SK-N-SH (cell line): ENCODE measurements around the gene TBX2.
"Not testable (repeated sequence)": the region's sequence is repeated elsewhere in the genome, so short reads cannot be mapped to it uniquely, and the experiment has no call there.

Experiments used
- CTCF ChIP-seq: fragments of 200-600 bp; sonication (generic); IDR thresholded peaks from 2 replicates; pipeline ENCODE4 v1.6.1; 2017; ENCODE audit warnings: antibody characterized with exemption, mild to moderate bottlenecking, moderate library complexity
- JUND ChIP-seq: IDR thresholded peaks from 2 replicates; pipeline ENCODE4 v1.4.0; 2012
- MAX ChIP-seq: IDR thresholded peaks from 2 replicates; pipeline ENCODE4 v1.4.0; 2012; ENCODE audit warnings: low read depth
- USF2 ChIP-seq: fragments of 150-350 bp; IDR thresholded peaks from 2 replicates; pipeline ENCODE4 v1.6.1; 2017; ENCODE audit warnings: antibody characterized with exemption, low read length, low read depth, borderline replicate concordance
- YY1 ChIP-seq: IDR thresholded peaks from 2 replicates; pipeline ENCODE4 v1.4.0; 2012; ENCODE audit warnings: low read depth, mild to moderate bottlenecking
- ZBTB33 ChIP-seq: IDR thresholded peaks from 2 replicates; pipeline ENCODE4 v1.4.0; 2012; ENCODE audit warnings: low read depth, borderline replicate concordance

GRCh38 chr17:61357061-61357460 lies 42.6 kb upstream of the TBX2 start:
- not testable (repeated sequence) for TF ChIP-seq ZBTB33, JUND, MAX, CTCF, USF2, YY1
